Medulla oblongata (tissue), 1 donor: ENCODE results near the gene LMF1.
"Not testable (repeated sequence)": the region's sequence is repeated elsewhere in the genome, so short reads cannot be mapped to it uniquely, and the experiment has no call there.

Experiments
- DNase-seq: peaks from one replicate; pipeline ENCODE4 v3.0.0-alpha.2; 2015; ENCODE audit errors: extremely low spot score

The LMF1 gene

DNA sequence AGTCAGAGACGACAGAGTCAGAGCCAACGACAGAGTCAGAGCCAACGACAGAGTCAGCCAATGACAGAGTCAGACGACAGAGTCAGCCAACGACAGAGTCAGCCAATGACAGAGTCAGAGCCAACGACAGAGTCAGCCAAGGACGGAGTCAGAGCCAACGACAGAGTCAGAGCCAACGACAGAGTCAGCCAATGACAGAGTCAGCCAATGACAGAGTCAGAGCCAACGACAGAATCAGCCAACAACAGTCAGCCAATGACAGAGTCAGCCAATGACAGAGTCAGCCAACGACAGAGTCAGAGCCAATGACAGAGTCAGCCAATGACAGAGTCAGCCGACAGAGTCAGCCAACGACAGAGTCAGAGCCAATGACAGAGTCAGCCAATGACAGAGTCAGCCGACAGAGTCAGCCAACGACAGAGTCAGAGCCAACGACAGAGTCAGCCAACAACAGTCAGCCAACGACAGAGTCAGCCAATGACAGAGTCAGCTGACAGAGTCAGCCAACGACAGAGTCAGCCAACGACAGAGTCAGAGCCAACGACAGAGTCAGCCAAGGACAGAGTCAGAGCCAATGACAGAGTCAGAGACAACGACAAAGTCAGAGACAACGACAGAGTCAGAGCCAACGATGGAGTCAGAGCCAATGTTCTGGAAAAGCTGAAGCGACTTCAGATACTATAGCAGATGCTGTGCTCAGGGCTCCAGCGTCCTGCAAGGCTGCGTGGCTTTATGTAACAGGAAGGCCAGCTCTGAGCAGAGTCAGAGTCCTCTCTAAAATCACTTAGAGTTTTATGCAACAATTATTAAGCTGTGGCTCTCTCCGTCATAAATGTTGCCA, 19.8 kb downstream of the LMF1 start:
- peak; percentile 32 for DNase-seq

DNA sequence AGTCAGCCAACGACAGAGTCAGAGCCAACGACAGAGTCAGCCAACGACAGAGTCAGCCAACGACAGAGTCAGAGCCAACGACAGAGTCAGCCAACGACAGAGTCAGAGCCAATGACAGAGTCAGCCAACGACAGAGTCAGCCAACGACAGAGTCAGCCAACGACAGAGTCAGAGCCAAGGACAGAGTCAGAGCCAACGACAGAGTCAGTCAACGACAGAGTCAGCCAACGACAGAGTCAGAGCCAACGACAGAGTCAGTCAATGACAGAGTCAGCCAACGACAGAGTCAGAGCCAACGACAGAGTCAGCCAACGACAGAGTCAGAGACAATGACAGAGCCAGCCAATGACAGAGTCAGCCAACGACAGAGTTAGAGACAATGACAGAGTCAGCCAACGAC, 22.0 kb downstream of the LMF1 start:
- DNase-seq = not testable (repeated sequence)

DNA sequence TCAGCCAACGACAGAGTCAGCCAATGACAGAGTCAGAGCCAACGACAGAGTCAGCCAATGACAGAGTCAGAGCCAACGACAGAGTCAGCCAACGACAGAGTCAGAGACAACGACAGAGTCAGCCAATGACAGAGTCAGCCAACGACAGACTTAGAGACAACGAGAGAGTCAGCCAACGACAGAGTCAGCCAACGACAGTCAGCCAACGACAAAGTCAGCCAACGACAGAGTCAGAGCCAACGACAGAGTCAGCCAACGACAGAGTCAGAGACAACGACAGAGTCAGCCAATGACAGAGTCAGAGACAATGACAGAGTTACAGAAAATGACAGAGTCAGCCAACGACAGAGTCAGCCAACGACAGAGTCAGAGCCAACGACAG, 22.9 kb downstream of the LMF1 start:
- not testable (repeated sequence) for DNase-seq

DNA sequence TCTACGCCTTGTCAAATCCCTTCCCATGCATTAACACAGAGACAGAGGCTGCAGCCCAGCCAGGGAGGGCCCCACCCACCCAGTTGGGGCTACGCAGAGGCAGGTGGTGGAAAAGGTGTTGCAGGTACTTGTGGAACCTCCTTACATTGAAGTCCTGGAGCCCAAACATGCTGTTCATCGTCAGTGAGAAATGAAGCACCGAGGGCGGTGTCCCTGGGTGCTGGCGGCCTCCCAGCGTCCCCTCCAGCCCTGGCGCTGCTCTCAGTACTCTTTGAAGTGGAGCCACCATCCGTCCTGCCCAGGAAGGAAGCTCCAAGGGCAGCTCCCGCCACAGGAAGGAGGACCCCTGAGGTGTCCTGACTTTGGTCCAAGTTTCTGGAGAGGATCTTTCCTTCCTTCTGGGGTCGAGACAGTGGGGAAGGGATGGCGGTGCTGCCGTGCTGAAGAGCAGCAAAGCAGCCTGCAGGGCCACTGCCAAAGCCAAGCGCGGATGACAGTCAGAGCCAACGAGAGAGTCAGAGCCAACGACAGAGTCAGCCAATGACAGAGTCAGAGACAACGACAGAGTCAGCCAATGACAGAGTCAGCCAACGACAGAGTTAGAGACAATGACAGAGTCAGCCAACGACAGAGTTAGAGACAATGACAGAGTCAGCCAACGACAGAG, 23.4 kb downstream of the LMF1 start:
- DNase-seq = no peak

DNA sequence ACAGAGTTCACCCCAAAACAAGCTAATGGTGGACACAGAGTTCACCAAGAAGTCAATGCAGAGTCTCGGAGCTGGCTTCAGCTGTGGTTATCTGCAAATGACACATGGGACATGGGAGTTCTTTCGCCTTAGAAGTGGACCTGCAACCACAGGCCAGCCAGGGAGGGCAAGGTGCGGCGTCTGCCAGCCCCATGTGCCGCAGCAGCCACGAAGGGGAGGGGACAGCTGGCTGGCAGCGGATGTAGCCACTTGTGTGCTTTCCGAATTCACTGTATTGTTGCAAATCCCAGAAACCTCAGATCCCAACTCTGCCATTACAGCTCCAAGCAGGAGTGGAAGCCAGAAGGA, 24.8 kb downstream of the LMF1 start:
- DNase-seq = no peak

DNA sequence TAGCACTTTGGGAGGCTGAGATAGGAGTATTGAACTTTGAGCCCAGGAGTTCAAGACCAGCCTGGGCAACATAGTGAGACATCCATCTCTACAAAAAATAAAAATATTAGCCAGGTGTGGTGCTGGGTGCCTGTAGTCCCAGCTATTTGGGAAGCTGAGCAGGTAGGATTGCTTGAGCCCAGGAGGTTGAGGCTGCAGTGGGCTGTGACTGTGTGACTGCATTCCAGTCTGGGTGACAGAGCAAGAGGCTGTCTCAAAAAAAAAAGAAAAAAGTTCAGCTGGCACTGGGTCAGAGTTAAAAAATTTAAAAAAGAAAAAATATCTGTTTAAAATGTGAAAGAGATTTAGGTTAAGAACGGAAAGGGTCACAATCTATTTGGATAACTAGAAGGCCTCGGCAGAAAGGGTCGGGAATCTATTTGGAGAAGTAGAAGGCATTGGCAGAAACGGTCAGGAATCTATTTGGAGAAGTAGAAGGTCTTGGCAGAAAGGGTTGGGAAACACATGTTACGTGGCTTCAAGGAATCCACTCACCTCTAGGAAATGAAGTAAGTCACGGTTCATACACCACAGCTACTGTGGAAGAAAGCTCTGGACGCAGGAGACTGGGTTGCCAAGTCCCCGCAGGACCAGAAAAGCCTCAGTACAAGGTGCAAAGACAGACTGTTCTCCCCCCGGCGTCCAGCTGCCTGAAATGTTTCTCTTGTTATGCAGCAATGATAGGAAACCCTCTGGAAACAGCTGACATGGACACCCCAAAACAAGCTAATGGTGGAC, 25.3 kb downstream of the LMF1 start:
- DNase-seq = no peak

DNA sequence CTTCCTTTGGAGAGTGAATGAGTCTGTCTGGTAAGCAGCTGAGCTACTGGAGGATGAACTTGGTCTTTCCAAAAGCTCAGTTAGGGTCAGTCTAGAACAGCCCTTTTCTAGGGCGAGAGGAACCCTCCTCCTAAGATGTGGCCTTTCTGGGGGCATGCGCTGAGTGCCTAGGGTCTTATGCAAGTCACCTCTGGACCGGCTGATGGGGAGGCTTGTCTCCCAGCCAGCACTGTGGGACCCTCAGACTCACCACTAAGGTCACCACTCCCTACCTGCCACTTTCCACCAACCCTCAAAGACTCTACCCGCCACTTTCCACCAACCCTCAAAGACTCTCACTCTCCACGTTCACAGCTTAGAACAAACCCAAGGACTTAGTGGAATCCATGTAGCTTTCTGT, 26.8 kb downstream of the LMF1 start:
- DNase-seq = no peak

DNA sequence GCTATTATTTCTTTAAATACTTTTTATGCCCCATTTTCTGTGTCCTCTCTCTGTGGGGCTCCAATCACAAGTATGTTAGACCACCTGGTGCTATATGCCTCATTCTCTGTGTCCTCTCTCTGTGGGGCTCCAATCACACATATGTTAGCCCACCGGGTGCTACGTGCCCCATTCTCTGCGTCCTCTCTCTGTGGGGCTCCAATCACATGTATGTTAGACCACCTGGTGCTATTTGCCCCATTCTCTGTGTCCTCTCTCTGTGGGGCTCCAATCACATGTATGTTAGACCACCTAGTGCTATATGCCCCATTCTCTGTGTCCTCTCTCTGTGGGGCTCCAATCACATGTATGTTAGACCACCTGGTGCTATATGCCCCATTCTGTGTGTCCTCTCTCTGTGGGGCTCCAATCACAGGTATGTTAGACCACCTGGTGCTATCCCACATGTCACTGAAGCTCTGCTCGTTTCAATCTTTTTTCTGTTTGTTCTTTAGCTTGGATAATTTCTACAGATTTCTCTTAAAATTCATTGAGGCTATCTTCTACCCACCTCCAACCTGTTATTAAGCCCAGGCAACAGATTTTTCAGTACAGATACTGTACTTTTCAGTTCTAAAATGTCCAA, 28.2 kb downstream of the LMF1 start:
- no peak for DNase-seq

DNA sequence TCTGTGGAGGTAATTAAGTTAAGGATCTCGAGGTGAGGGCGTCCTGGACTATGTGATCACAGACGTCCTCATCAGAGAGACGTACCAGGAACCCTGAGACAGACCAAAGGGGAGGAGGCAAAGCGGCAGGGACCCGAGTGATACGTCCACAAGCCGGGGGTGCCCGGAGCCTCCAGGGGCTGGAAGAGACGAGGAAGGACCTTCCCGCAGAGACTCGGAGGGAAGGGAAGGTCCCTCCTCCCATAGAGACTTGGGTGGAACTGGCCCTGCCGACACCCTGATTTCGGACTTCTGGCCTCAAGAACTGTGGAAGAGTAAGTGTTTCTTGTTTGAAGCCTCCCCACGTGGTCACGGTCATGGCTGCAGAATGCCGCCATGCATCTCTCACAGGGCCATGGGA, 30.8 kb downstream of the LMF1 start:
- DNase-seq = no peak

DNA sequence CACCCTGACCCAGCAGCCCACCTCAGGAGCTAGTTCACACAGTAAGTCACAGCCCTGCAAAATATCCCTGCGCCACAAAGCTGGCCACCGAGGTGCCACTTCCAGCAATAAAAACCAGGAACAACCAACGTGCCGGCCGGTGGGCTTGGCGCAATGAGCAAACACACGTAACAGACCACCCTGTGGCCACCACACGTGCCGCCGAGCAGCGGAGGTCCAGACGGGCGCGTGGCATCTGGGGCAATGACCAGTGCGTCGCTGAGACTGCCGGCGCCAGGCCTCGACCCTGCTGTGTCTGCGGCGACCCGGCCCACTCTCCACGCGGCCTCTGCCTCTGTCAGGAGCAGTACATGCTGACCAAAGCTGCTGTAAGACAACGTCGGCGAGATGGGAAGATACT, 31.5 kb downstream of the LMF1 start:
- DNase-seq = no peak

DNA sequence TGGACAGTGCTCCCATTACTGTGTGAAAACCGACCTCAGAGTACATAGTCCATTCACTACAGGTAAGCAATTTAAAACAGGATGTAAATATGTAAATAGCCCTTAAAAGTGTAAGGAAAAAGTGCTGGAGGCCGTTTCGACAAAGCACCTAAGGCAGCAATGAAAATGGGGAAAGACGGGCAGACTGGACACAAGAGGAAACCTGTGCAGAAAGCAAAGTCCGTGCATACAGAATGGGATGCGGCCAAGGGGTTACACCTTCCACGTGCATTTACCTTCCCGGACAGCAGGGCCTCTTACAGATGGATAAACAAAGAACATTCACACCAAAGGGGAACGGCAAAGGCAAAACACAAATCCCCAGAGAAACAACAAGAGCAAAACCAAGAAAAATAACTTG, 32.0 kb downstream of the LMF1 start:
- DNase-seq = no peak

DNA sequence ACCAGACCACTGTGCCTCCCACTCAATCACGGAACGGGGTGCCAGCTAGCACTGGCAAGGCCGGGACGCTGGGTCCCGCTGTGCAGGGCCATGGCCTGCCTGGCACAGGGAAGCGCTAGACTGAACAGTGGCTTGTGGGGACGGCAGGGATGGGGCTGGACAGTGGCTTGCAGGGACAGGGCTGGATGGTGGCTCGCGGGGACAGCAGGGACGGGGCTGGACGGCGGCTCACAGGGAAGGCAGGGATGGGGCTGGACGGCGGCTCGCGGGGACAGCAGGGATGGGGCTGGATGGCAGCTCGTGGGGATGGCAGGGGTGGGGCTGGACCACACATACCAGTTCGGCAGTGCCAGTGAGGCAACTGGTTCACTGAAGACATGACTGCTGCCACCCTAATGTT, 32.6 kb downstream of the LMF1 start:
- DNase-seq = peak; percentile 54

DNA sequence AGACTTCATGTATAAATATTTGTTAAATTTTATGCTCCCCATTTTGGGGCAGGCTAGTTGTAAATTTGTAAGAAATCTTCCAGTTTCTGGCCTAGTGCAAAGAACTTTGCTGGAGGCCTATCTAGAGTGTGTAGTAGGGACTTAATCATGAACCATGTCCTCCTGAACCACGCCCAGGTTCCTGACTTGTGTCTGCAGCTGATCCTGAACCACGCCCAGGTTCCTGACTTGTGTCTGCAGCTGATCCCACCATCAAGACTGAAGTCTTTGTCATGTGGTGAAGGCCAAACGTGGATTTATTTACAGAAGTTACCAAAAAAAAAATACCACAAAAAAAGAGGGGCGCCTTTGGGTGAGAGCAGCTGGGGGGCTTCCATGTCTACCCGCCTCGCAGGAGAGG, 33.1 kb downstream of the LMF1 start:
- DNase-seq = no peak

DNA sequence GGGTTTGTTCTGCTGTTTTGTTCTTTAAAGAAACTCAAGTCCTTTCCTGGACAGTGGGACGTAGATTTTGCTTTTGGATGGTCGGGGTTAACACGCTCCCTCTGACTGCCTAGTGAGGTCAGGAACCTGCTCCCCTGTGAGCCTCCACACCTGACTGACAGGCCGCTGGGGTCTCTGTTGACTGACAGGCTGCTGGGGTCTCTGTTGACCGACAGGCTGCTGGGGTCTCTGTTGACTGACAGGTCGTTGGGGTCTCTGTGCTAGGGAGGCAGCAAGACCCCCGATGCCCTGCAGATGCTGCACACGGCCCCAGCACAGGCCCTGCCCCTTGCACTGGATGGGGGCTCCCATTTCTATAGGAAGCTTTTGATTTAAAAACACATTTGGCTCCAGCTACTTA, 33.5 kb downstream of the LMF1 start:
- no peak for DNase-seq

DNA sequence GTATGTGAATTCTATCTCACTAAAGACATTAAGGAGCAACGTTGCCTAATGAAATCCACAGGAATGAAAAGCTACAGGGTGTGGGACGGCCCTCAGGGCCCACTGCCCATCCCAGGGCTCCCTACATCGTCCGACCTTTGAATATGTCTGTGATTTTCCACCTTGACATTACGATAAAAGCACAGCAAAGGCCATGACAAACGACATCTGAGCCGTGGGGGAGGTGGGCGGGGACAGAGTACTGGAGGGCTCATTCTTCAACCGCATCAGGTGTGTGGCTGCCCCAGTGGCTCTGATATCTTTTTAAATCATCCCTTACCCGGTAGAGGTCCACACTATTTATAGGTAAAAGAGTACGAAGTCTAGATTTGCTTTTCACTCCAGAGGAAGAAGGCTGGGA, 35.1 kb downstream of the LMF1 start:
- no peak for DNase-seq

DNA sequence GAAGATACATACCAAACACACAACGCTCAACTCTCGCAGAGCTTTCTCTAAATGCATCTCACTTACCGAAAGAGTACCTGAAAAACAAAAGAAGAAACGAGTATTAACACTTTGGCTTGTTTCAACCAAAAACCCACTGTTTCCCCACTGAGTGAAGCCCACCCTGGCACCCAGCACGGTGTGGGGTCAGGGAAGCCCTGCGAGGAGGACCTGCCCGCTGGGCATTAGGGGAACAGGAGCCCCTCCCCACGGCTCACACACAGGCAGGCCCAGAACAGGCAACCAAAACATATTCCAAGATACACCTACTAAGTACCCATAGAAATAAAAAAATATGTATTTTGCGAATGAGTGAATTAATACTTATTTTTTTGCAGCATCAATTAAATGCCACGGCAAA, 36.6 kb downstream of the LMF1 start:
- no peak for DNase-seq

DNA sequence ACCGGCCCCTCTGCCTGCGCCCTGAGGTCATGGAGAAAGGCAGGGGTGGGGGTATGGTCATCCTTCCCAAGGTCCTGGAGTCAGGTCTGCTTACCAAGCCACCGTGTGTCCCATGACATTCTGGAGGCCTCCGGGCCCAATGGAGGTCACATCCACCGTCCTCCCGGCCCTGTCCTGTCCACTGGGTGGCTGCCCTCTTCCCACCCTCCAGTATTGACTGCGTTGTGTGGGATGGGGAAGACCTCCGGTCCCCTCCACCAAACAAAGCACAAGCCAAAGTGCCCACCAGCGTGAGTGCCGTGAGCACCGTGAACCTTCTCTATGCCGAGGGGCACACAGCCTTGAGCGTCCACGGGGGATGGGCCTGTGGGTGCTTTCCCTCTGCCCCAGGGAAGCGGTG, 37.2 kb downstream of the LMF1 start:
- DNase-seq = no peak

DNA sequence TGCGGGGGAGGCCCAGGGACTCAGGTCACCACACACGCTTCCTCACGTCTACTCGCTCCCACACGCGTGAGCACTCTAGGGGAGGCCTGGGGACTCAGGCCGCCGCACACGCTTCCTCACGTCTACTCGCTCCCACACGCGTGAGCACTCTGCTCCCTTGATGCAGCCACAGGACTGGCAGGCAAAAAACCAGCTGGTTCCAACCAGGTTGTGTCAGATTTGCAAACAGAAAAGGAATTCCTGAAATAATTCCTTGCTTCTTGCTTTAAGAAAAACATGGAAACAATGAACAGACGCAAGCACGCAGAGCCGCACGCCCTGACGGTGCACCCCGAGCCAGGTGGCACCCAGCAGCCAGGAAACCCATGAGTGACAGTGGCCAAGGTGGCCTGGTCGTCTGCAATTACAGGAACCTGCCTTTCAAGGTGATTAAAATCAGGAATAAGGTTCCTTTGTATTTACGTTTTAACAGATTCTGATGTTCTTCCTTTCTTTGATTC, 37.9 kb downstream of the LMF1 start:
- DNase-seq = no peak

DNA sequence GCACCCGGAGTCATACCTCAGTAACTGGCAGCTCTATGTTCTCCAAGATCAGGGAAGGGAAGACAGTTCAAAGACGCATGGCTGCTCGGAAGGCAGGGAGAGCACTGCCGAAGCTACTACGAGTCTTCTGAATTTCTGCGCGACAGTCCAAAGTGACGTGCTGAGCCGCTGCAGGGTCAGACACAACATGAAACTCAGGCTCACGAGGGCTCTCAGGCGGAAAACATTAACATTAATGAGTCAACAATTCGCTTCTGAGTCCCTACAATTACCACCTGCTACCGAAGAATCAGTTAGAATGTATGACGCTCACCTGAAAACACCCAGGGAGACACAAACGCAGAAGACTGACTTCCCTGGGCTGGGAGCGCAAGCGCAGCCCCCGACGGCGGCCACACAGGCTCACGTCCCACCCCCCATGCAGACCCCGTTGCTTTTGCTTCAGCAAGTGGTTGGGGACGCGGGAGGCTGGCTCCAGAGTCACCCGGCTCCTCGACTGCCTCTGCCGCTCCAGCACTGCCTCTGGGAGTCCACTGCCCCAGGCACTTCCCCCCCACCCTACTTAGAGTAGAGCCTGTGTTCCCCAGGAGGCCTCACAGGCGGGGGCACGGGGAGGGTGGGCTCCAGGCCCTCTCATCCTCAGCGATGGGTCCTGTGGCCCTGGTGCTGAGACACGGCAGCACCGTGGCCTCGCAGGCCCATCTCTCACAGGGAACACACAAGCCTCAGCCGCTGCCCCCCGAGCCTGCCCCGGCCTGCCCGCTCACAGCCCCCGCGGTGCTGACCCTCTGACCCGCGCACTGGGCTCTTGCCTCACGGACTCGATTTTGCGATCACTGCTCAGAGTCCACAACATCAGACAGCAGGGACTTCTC, 38.9 kb downstream of the LMF1 start:
- DNase-seq = no peak

DNA sequence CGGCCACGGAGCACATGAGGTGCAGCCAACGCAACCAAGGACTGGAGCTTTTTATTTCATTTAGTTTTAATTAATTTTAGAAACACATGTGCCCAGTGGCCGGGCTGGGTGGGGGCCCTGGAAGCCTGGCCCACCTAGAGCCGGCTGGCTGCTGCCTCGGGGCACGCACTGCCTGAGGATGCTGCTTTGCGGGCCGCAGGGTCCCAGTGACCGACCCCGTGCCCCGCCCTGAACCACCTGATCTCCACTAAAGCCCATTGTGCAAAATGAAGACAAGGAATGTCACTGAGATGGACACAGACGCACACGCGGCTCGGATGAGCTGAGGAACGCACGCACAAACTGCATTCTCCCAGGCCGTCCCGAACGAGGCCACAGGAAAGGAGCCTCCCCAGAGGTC, 39.6 kb downstream of the LMF1 start:
- DNase-seq = no peak

DNA sequence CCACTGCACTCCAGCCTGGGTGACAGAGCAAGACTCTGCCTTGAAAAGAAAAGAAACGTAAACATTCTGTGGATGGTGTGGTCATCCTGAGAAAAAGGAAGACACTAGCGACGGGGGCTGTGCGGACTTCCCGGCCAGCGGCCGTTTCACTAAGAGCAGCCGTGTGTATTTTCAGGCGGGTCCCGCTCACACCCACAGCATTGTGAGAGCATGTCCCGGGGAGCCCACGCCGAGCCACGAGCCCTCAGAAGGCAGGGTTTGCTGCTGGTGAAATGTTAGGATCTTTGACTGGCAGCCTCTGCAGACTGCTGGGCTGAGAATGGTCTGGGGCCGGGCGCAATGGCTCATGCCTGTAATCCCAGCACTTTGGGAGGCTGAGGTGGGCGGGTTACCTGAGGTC, 40.3 kb downstream of the LMF1 start:
- DNase-seq = no peak
